Fibroblast of skin of right quadriceps (primary cell): Measurements from ENCODE around the gene SNX8.
"Not testable (repeated sequence)": the region's sequence is repeated elsewhere in the genome, so short reads cannot be mapped to it uniquely, and the experiment has no call there.

ENCODE experiments used
- DNase-seq: peaks from one replicate; pipeline ENCODE4 v3.0.0-alpha.2; 2013

The SNX8 gene

GRCh38 chr7:2289621-2290020 lies 24.6 kb downstream of the SNX8 start:
- no peak for DNase-seq

GRCh38 chr7:2289111-2289586 lies 25.1 kb downstream of the SNX8 start:
- DNase-seq, result no peak

- no peak for DNase-seq
Measured at GRCh38 chr7:2288503-2288902, 25.7 kb downstream of the SNX8 start.

GRCh38 chr7:2287745-2288144 lies 26.5 kb downstream of the SNX8 start:
- DNase-seq, result no peak

GRCh38 chr7:2283074-2283473 lies 31.2 kb downstream of the SNX8 start:
- no peak for DNase-seq

- DNase-seq, result no peak
Measured at GRCh38 chr7:2282185-2282751, 32.0 kb downstream of the SNX8 start.

- peak; percentile 52 for DNase-seq
Measured at GRCh38 chr7:2281541-2281940, 32.7 kb downstream of the SNX8 start.

DNA sequence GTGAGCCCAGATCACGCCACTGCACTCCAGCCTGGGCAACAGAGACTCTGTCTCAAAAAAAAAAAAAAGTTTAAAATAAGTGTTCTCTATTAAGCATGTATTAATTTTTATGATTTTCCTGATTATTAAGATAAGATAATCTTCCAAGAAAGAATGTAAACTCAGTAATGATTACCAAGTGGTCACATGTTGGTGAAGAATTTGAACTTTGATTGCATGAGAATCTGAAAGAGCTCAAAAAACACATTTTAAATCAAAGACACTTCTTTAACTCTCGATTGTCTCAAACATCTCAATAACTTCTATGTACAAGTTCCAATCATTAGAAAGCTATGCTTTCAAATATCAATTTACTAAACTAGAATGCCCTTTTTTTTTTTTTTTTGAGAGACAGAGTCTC lies 33.8 kb downstream of the SNX8 start:
- DNase-seq, result no peak

DNA sequence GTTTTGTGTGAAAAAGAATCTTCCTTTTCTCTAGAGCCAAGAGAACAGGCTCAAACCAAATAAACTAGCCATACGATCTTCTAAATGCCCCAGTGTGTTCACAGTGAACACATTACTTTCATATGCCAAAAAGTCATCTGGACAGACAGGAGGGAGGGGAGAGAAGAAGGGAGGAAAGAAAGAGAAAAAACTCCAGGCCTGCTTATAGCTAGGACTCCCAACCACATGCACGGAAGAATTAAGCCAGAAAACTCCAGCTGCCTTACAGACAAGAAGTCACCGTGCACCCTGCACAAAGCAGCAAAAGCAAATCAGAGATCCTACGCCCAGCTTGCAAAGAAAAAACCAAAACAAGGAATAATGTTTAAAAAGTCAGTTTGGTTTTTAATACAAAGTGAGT lies 34.3 kb downstream of the SNX8 start:
- no peak for DNase-seq

DNA sequence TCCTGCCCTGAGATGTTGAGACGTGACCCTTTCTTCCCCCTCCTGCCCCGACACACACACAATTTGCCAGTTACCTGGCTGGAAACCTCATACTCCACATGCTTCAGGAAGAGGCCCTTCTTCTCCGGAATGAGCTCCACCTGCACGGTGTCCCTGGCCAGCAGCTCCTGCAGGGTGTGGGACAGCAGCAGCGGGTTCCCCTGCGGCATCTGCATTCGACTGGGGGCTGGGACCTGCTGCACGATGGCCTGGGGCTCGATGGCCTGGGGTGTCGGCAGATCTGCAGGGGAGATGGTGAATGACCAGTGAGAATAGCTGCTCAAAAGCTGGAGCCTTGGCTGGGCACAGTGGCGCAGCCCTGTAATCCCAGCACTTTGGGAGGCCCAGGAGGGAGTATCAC lies 36.2 kb downstream of the SNX8 start:
- no peak for DNase-seq

DNA sequence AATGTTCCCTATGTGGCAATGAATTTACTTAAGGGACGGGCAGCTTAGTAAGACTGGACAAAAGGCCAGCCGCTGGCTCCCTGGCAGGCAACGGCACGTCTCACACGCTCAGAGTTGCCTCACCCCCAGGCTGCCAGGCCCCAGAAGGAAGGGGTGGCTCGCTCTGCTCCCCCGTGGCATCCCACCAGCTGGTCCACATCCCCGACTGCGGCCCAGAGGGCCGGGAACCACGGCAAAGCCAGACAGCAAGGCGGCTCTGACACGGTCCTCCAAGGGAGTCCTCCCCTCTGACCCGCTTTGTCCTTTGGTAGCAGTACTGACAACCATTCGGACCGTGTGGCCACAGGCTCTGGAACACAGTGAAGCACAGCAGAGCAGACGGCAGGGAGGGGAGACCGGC lies 38.1 kb downstream of the SNX8 start:
- DNase-seq, result no peak

DNA sequence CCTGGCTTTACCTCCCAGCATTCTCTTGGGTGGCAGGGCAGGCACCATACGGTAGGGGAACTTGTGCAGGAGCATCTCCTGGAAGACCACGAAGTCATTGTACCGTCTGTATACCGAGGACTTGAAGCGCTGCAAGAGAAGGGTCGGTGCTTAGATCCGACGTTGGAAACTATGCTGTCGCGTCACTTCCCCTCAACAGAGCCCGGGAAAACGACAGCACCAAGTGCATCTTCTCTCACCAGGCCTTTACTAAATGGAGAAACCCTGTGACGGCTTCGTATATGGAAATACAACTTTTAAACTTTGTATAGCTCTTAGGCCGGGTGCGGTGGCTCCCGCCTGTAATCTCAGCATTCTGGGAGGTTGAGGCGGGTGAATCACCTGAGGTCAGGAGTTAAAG lies 39.1 kb downstream of the SNX8 start:
- DNase-seq, result no peak

DNA sequence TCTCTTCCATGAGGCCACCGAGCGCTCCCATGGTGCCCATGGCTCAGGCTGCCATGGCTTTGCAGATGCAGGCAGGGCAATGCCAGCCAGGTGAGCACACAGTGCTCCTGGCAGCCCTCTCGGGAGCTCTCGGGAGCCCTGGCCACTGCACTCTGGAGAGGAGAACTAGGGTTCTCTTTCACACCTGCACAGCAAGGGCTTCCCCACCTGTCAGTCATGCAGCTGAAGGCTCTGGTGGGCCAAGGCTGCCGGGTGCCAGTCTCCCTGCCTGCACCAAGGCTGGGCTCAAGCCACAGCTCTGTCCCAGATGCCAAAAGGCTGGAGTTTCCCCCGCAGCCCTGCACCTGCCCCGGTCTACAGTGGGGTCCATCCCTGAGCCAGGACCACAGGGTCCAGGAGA lies 39.6 kb downstream of the SNX8 start:
- no peak for DNase-seq

- DNase-seq, result no peak
Measured at GRCh38 chr7:2273866-2274265, 40.4 kb downstream of the SNX8 start.

DNA sequence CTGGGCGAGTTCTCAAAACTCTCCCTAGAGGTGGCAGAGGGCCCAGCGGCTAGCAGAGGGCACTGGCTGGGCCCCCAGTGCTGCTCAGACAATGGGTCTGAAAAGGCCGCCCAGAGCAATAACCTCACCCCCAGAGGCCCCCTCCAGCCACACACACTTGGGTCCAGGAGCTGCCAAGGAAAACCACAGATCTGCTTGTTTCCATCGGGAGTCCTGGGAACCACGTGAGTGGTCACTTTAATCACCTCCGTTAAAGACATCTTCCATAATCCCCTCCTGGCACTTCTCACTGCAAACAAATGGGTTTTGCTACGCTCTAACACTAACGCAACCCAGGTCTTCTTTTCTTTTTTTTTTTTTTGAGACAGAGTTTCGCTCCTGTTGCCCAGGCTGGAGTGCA lies 42.2 kb downstream of the SNX8 start:
- no peak for DNase-seq

GRCh38 chr7:2271273-2272026 lies 42.8 kb downstream of the SNX8 start:
- DNase-seq, result no peak

GRCh38 chr7:2270495-2270894 lies 43.7 kb downstream of the SNX8 start:
- DNase-seq, result no peak

- no peak for DNase-seq
Measured at GRCh38 chr7:2269991-2270460, 44.2 kb downstream of the SNX8 start.

DNA sequence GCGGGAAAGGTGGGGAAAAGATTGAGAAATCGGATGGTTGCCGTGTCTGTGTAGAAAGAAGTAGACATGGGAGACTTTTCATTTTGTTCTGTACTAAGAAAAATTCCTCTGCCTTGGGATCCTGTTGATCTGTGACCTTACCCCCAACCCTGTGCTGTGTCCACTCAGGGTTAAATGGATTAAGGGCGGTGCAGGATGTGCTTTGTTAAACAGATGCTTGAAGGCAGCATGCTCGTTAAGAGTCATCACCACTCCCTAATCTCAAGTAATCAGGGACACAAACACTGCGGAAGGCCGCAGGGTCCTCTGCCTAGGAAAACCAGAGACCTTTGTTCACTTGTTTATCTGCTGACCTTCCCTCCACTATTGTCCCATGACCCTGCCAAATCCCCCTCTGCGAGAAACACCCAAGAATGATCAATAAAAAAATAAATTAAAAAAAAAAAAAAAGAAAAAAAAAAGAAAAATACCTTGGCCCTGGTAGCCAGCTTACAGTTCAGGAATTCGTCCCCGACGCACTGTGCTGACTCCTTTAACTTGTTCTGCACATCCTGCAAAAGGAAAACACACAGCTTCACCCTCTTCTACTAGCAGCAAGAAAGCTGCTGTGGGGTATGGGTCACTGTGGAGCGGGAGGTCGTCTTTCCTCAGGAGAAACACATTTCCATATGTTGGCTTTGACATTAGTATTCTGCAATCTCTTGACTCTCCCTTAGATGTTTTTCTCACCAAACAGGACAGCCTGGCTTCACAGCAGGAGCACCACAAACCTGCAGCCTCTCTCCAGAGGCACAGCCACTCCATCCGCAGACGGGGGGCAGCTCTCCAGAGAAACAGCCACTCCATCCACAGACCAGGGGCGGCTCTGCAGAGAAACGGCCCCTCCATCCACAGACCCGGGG lies 44.9 kb downstream of the SNX8 start:
- DNase-seq, result not testable (repeated sequence)

- no peak for DNase-seq
Measured at GRCh38 chr7:2266911-2267310, 47.3 kb downstream of the SNX8 start.

- no peak for DNase-seq
Measured at GRCh38 chr7:2264158-2264557, 50.1 kb downstream of the SNX8 start.

DNA sequence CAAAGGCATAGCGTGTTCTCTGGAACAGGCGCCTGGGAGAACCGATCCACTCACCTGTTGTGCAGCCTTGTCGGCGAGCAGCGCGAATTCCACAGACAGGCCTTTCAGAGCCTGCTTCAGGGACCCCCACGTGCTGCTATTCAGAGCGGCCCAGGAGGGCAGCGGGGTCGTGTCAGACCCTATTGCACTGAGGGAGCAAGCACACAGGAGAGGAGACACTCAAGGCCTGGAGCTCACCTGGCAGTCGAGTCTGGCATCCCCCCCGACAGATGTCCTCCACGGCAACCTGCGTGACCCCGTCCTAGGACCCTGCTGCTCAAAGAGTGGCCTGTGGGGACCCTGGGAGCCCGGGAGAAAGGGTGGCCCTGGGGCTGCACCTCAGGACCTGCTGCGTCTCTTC lies 51.1 kb downstream of the SNX8 start:
- no peak for DNase-seq

DNA sequence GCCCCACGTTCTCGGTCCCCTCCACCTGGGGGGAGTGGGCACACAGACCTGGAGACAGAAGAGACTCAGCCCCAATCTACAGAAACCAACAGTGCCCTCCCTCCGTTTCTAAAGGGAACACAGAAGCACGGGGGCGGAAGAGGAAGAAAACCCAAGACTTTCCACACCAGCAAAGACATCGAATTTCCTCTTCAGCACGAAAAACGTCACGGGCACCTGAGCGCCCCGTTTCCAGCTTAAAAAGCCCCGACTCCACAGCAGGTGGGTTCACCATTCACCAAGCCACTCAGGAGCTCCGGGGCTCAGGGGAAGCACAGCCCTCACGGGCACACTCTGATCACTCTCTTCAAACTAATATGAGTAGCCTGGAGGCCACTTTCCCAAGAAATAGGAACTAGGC lies 52.6 kb downstream of the SNX8 start:
- DNase-seq, result no peak

DNA sequence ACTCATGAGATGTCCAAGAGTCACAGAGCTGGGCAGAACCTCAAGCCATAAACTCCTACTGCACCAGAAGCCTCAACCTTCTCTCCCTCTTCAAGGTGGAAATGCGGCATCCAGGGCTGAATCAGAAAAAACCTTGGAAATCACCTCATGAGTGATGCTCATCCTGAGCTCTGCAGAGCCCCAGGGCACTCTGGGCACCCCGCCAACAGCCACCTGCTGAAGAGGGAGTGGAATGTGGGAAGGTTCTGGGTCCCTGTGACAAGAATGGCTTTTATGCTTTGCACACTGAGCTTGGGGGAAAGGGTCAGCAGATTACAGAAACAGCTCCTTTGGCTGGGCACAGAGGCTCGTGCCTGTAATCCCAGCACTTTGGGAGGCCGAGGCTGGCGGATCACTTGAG lies 53.4 kb downstream of the SNX8 start:
- DNase-seq, result no peak
